ENCODE measurements around the gene CLRN3.

The CLRN3 gene

GRCh38 chr10:127892743-127893142, at the start of gene CLRN3:
TSS of gene CLRN3 (minus strand) at chr10:127892941. CDS start at chr10:127892784, 157 bp downstream.
- DNase-seq (ENCODE audit: low spot score), result no peak

DNA sequence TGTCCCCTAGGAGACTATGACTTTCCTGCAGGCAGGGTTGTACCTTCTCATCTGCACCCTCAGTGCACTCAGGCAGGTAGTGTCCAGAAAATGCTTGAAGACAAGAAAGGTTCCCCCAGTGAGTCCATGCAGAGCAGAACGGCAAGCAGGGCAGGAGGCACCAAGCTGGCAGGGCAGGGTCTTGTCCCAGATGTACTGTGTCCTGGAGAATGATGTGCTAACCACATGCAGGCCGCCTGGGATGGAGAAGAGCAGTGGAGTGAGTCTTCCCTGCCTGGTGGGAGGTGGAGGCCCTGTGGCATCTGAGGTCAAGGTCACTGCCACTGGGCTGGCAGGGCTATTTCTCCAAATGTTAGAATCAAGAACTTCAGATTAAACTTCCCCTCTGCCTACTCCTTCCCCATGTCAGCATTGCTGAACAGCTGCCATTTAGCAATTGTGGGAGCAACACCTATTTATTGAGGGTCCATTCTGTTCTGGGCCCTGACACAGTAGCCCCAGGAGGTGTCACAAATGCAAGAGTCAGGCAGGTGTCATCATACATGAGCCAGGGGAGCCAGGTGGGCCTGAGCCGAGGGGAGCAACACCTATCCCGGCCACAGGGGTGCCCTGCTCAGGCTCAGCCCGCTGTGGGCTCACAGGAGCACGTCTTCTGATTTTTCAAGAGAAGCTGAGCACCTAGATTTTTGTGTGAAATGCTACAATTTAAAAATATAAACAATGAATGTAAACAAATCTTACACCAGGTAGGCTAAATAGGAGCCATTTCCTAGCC, 48.3 kb upstream of the CLRN3 start:
- DNase-seq (ENCODE audit: low spot score), result no peak

- no peak for DNase-seq (ENCODE audit: low spot score)
Observed at GRCh38 chr10:127939786-127940330, 47.1 kb upstream of the CLRN3 start.

DNA sequence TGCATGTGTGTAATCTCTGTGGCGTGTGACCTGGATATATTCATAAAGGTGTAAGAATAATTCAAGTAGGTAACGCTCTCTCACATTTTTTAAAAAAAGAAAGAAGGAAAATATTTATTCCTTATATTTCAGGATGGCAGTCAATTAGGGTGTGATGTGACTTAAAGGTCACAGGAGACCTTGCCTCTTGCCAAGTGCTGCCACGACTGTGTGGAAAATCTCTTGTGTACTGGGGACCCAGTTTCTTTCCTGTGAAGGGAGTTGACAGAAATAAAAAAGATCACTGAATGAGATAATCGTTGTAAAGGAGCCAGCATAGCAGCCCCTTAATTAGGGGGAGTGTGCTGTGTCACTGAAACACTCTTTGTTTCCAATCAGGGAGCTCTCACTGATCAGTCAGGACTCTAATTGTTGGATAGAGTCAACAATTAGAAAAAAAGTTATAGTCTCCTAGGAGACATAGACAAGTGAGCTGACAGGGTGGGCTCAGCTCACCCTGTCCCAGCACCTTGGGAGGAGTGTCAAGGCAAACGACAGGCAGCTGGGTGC, 45.2 kb upstream of the CLRN3 start:
- DNase-seq (ENCODE audit: low spot score), result peak; percentile 60

- DNase-seq (ENCODE audit: low spot score), result peak; percentile 43
Observed at GRCh38 chr10:127937069-127937468, 44.3 kb upstream of the CLRN3 start.

- no peak for DNase-seq (ENCODE audit: low spot score)
Observed at GRCh38 chr10:127935071-127935561, 42.4 kb upstream of the CLRN3 start.

GRCh38 chr10:127934383-127934782, 41.6 kb upstream of the CLRN3 start:
- no peak for DNase-seq (ENCODE audit: low spot score)

- DNase-seq (ENCODE audit: low spot score), result no peak
Observed at GRCh38 chr10:127933271-127933670, 40.5 kb upstream of the CLRN3 start.

DNA sequence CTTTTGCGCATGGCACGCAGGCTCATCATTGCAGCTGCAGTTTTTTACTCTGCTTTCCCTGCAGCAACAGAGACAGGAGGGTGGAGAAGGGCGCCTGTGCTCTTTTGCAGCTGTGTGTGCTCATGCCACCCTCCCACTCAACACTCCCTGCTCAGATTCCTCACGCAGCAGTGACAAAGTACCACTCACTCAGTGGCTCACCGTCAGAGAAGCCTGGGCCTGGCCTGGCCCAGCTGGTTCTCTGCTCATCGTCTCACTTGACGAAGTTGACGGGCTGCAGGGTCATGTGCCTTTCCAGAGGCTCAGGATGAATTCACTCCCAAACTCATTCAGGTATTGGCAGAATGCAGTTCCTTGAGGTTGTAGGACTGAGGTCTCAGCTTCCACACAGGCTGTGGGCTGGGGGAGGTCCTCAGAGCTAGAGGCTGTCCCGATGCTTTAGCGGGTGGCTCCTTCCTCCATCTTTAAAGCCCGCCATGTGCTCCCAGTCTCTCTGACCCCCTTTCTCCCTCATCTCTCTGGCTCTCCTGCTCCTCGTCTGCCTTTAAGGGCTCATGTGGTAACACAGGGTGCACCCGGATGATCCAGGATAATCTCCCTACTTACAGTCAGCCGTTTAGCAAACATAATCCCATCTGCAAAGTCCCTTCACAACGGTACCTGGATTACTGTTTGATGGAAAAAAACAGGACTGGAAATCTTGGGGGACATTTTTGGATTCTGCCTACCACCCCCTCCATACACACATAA, 40.0 kb upstream of the CLRN3 start:
- DNase-seq (ENCODE audit: low spot score), result no peak

DNA sequence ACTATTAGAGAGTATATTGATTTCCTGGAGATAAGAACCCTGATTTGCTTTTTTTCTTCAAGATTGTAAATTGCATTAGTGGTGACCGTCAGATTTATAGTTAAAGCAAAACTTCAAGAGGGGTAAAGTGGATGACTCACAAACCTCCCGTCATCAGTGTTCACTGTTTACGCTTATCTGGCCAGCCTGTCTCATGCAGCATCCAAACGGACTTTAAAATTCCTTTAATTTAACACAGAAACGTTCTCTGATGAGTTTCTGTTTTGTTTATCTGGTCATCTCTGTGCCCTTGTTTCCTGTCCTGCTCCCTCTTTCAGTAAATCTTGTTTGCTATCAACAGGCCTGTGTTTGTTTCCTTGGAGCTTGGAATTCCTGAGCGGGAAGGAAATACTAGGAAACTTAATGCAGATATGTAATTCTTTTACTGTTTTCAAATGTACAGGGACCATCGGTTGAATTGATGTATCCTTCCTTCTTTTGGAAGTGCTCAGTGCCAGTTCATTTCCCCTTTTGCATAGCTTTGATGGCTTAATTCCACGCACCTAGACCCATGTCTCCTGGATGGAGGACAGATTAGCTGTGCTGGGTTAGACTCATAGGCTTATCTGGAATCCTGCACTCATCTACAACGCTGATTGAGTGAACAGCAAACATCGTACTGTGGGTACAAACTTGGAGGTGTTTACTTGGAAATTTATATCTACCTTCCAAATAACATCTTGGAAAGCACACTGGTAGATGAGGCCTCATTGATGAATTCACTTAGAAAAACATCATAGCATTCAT, 35.5 kb upstream of the CLRN3 start:
- no peak for DNase-seq (ENCODE audit: low spot score)

DNA sequence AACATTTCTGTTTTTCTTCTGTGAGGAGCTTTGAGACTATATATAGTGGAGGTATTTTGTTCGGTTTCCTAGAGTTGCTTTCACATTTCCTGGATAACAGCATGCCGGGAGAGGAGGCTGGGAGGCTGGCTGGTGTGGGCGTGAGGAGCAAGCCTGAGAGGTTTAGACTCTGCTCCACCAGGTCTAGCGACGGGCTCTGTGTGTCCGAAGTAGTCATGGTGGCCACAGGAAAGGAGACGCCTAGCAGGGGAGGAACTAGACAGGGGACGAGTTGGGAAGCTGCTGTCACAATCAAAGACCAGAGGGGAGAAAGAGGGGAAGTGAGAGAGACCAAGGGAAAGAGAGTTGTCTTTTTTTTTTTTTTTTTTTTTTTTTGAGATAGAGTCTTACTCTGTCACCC, 33.7 kb upstream of the CLRN3 start:
- no peak for DNase-seq (ENCODE audit: low spot score)

DNA sequence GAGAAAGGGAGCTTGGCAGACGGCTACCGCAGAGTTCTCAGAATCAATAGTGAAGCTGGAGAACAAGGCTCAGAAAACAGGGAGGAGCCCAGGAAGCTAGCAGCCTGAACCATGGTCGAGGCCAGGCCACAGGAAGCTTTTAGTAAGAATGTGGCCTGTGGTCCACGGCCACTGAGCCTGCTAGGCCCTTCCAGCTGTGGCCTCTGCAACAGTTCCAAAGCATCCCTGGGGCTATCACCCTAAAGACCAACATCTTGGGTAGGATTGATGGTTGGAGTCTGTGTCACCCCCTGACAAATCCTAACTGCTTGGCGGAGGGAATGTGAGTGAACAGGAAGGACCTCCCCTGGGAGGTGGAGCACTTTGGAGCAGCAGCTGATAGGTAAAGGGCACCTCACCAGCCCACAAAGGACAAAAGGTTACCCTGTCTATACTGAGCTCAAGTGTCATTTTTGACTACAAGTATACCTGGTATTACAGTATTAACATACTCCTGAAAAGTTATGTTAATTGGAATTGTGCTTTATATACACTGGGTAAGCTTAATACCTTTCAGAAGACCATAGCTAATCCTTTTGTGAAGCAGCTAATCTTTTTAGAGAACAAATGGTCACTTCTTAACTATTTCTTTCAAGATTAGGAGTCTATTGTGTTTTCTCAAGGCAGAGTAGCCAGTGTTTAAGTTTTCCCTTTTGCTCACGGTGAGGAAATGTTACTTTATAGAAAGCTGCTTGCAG, 32.9 kb upstream of the CLRN3 start:
- DNase-seq (ENCODE audit: low spot score), result no peak

GRCh38 chr10:127923646-127924045, 30.9 kb upstream of the CLRN3 start:
- no peak for DNase-seq (ENCODE audit: low spot score)

- DNase-seq (ENCODE audit: low spot score), result no peak
Observed at GRCh38 chr10:127922675-127923366, 30.1 kb upstream of the CLRN3 start.

- no peak for DNase-seq (ENCODE audit: low spot score)
Observed at GRCh38 chr10:127922206-127922605, 29.5 kb upstream of the CLRN3 start.

- no peak for DNase-seq (ENCODE audit: low spot score)
Observed at GRCh38 chr10:127921753-127922145, 29.0 kb upstream of the CLRN3 start.

DNA sequence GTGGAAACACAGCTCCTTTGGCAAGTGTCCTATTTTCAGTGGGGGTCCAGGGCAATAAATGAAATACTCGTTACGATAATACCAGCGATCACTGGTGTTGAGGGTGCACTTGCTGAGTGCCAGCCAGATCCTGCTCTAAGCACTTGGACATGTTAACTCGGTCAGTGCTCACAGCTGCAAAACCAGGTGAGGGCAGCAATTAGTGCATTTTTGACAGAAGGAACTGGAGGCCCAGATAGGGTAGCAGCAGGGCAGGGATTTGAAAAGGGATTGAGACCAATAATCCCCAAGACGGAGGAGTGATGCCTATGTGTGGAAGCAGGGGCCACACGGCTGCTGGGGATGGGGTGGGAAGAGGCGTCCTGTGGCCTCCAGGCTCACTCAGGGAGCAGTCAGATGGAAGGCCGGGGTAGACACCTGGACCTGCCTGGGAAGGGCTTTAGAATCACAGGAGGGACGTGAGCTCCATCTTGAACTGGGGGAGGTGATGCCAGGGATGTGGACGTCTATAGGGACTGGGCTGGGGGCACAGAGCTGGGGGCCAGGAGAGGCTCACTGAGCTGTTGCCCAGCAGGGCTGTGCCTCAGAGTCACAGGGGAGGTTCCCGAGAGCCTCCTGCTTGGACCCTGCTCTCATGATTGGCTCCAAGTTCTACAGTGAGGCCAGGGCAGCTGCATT, 28.5 kb upstream of the CLRN3 start:
- DNase-seq (ENCODE audit: low spot score), result no peak

- no peak for DNase-seq (ENCODE audit: low spot score)
Observed at GRCh38 chr10:127920306-127921074, 27.7 kb upstream of the CLRN3 start.
